SK-N-SH treated with all-trans-retinoic acid at 6 μM for 48 hours (cell line): Measurements from ENCODE around the gene ARL13B.

Experiments used
- ATAC-seq: fragments of 200-7000 bp; cut with Tn5 transposase; 3 replicates; pipeline ENCODE4 v1.9.1; 2020; ENCODE audit warnings: mild to moderate bottlenecking, moderate library complexity
- ARNTL ChIP-seq: fragments of 450-650 bp; formaldehyde crosslinking; IDR thresholded peaks from 2 replicates; pipeline ENCODE4 v1.5.0; 2020; ENCODE audit warnings: low read depth, mild to moderate bottlenecking, moderate library complexity, borderline replicate concordance
- BACH2 ChIP-seq: fragments of 250-450 bp; sonication (Bioruptor Pico); IDR thresholded peaks from 2 replicates; pipeline ENCODE4 v1.9.0; 2021; ENCODE audit warnings: mild to moderate bottlenecking, borderline replicate concordance
- CSDC2 ChIP-seq: fragments of 250-450 bp; sonication (Bioruptor Pico); IDR thresholded peaks from 2 replicates; pipeline ENCODE4 v1.5.0; 2020; ENCODE audit warnings: mild to moderate bottlenecking, moderate library complexity
- ESRRG ChIP-seq: fragments of 250-450 bp; sonication (Bioruptor Pico); IDR thresholded peaks from 2 replicates; pipeline ENCODE4 v1.6.1; 2021; ENCODE audit warnings: mild to moderate bottlenecking
- GLIS3 ChIP-seq: fragments of 250-450 bp; sonication (Bioruptor Pico); IDR thresholded peaks from 2 replicates; pipeline ENCODE4 v1.5.0; 2020; ENCODE audit warnings: mild to moderate bottlenecking, moderate library complexity
- ISL1 ChIP-seq: fragments of 250-450 bp; sonication (Bioruptor Pico); IDR thresholded peaks from 2 replicates; pipeline ENCODE4 v2.1.2; 2022; ENCODE audit warnings: mild to moderate bottlenecking, moderate library complexity
- OSR1 ChIP-seq: fragments of 250-450 bp; sonication (Bioruptor Pico); IDR thresholded peaks from 2 replicates; pipeline ENCODE4 v1.8.0; 2022; ENCODE audit warnings: moderate library complexity, mild to moderate bottlenecking, inconsistent platforms
- POU6F1 ChIP-seq: fragments of 250-450 bp; sonication (Bioruptor Pico); IDR thresholded peaks from 2 replicates; pipeline ENCODE4 v1.8.0; 2021; ENCODE audit warnings: low read depth, mild to moderate bottlenecking, moderate library complexity, borderline replicate concordance
- PPARA ChIP-seq: fragments of 250-450 bp; sonication (Bioruptor Pico); IDR thresholded peaks from 2 replicates; pipeline ENCODE4 v1.5.0; 2020; ENCODE audit warnings: mild to moderate bottlenecking, borderline replicate concordance
- RARB ChIP-seq: fragments of 250-450 bp; sonication (Bioruptor Pico); IDR thresholded peaks from 2 replicates; pipeline ENCODE4 v1.8.0; 2021; ENCODE audit warnings: mild to moderate bottlenecking, moderate library complexity
- TCF4 ChIP-seq: fragments of 250-450 bp; sonication (Bioruptor Pico); IDR thresholded peaks from 2 replicates; pipeline ENCODE4 v1.8.0; 2021; ENCODE audit warnings: mild to moderate bottlenecking, moderate library complexity, borderline replicate concordance
- TOX ChIP-seq: fragments of 250-450 bp; sonication (Bioruptor Pico); IDR thresholded peaks from 2 replicates; pipeline ENCODE4 v1.8.0; 2021; ENCODE audit warnings: mild to moderate bottlenecking, moderate library complexity, borderline replicate concordance
- TSHZ2 ChIP-seq: fragments of 250-450 bp; sonication (Bioruptor Pico); IDR thresholded peaks from 2 replicates; pipeline ENCODE4 v1.5.0; 2020; ENCODE audit warnings: mild to moderate bottlenecking, moderate library complexity
- ZC3H10 ChIP-seq: fragments of 250-450 bp; sonication (Bioruptor Pico); IDR thresholded peaks from 2 replicates; pipeline ENCODE4 v1.5.1; 2021; ENCODE audit warnings: mild to moderate bottlenecking, moderate library complexity
- ZFP30 ChIP-seq: fragments of 450-650 bp; formaldehyde crosslinking; IDR thresholded peaks from 2 replicates; pipeline ENCODE4 v1.5.0; 2022; ENCODE audit warnings: mild to moderate bottlenecking, moderate library complexity
- ZNF70 ChIP-seq: fragments of 450-650 bp; formaldehyde crosslinking; IDR thresholded peaks from 2 replicates; pipeline ENCODE4 v1.5.0; 2020; ENCODE audit warnings: mild to moderate bottlenecking, moderate library complexity
- TF ChIP-seq, protein P1 (sequence below): fragments of 250-450 bp; sonication (Bioruptor Pico); IDR thresholded peaks from 2 replicates; pipeline ENCODE4 v1.5.1; 2020; ENCODE audit warnings: low read depth, mild to moderate bottlenecking, moderate library complexity
- TF ChIP-seq, protein P2 (sequence below): fragments of 250-450 bp; sonication (Bioruptor Pico); IDR thresholded peaks from 2 replicates; pipeline ENCODE4 v1.5.1; 2021; ENCODE audit warnings: mild to moderate bottlenecking, moderate library complexity
- TF ChIP-seq, protein P3 (sequence below): fragments of 250-450 bp; sonication (Bioruptor Pico); IDR thresholded peaks from 2 replicates; pipeline ENCODE4 v1.8.0; 2020; ENCODE audit warnings: mild to moderate bottlenecking, moderate library complexity, borderline replicate concordance

ARL13B gene

DNA sequence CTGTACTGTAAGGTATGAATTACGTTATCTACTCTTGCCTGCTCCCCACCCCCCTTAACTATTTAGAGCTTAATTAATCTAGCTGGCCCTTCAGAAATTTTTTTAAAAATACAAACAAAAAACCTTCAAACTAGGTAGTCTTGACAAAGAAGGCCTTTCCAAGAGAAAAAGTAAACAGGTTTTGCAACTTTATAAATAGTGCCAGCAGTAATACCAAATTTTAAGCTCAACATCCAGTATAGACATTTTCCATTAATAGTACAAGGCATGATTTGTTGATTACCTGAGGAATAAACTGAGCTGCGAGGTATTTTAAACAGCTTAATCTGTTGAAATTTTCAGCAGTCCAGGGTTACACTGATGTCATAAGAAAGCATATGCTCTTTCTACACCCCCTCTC, 28.3 kb downstream of the ARL13B start:
- no peak for ATAC-seq
- TF ChIP-seq PPARA (CRISPR knock-in tag): no peak
- no peak for TF ChIP-seq BACH2 (CRISPR knock-in tag)
- TF ChIP-seq, protein P1, sequence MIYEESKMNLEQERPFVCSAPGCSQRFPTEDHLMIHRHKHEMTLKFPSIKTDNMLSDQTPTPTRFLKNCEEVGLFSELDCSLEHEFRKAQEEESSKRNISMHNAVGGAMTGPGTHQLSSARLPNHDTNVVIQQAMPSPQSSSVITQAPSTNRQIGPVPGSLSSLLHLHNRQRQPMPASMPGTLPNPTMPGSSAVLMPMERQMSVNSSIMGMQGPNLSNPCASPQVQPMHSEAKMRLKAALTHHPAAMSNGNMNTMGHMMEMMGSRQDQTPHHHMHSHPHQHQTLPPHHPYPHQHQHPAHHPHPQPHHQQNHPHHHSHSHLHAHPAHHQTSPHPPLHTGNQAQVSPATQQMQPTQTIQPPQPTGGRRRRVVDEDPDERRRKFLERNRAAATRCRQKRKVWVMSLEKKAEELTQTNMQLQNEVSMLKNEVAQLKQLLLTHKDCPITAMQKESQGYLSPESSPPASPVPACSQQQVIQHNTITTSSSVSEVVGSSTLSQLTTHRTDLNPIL (CRISPR knock-in tag): no peak
- TF ChIP-seq ISL1: no peak
- no peak for TF ChIP-seq CSDC2
- TF ChIP-seq OSR1 (CRISPR knock-in tag): no peak
- TF ChIP-seq ZFP30 (CRISPR knock-in tag): no peak
- no peak for TF ChIP-seq ARNTL
- TF ChIP-seq, protein P2, sequence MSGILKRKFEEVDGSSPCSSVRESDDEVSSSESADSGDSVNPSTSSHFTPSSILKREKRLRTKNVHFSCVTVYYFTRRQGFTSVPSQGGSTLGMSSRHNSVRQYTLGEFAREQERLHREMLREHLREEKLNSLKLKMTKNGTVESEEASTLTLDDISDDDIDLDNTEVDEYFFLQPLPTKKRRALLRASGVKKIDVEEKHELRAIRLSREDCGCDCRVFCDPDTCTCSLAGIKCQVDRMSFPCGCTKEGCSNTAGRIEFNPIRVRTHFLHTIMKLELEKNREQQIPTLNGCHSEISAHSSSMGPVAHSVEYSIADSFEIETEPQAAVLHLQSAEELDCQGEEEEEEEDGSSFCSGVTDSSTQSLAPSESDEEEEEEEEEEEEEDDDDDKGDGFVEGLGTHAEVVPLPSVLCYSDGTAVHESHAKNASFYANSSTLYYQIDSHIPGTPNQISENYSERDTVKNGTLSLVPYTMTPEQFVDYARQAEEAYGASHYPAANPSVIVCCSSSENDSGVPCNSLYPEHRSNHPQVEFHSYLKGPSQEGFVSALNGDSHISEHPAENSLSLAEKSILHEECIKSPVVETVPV (CRISPR knock-in tag): no peak
- TF ChIP-seq GLIS3 (CRISPR knock-in tag): no peak
- TF ChIP-seq, protein P3, sequence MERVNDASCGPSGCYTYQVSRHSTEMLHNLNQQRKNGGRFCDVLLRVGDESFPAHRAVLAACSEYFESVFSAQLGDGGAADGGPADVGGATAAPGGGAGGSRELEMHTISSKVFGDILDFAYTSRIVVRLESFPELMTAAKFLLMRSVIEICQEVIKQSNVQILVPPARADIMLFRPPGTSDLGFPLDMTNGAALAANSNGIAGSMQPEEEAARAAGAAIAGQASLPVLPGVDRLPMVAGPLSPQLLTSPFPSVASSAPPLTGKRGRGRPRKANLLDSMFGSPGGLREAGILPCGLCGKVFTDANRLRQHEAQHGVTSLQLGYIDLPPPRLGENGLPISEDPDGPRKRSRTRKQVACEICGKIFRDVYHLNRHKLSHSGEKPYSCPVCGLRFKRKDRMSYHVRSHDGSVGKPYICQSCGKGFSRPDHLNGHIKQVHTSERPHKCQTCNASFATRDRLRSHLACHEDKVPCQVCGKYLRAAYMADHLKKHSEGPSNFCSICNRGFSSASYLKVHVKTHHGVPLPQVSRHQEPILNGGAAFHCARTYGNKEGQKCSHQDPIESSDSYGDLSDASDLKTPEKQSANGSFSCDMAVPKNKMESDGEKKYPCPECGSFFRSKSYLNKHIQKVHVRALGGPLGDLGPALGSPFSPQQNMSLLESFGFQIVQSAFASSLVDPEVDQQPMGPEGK: no peak
- no peak for TF ChIP-seq ZNF70
- no peak for TF ChIP-seq TSHZ2 (CRISPR knock-in tag)
- TF ChIP-seq TCF4 (CRISPR knock-in tag): no peak
- no peak for TF ChIP-seq TOX (CRISPR knock-in tag)
- no peak for TF ChIP-seq POU6F1
- TF ChIP-seq ZC3H10: no peak
- TF ChIP-seq RARB (CRISPR knock-in tag): no peak
- TF ChIP-seq ESRRG (CRISPR knock-in tag): no peak
- TF ChIP-seq, all 23 proteins: peak for 0

- no peak; the same call in 2 of the 3 replicates for ATAC-seq
- no peak for TF ChIP-seq ZFP30 (CRISPR knock-in tag)
- TF ChIP-seq, protein P3: peak; percentile 26; the same call in 1 of the 2 replicates
- peak; percentile 57 for TF ChIP-seq ISL1
- TF ChIP-seq TCF4 (CRISPR knock-in tag): peak; percentile 85
- TF ChIP-seq TSHZ2 (CRISPR knock-in tag): peak; percentile 63; the same call in 1 of the 2 replicates
- TF ChIP-seq, all 23 proteins: peak for 4
Observed at GRCh38 chr3:94009608-94010007, 29.7 kb downstream of the ARL13B start.
